Gastrocnemius medialis (tissue), 4 donors: ENCODE results near the gene MMP21.

Source experiments
- CTCF ChIP-seq, 5 experiments: fragments of 450-650 bp in 3 of 5; fragments of 200-600 bp in 2 of 5; sonication (generic) in 2 of 5; IDR thresholded peaks in 4 of 5; conservative IDR thresholded peaks in 1 of 5; 1 replicate in 4 of 5; 2 replicates in 1 of 5; pipeline ENCODE4 v1.5.1; 2016 to 2019; ENCODE audit warnings: antibody characterized with exemption in 5 of 5, mild to moderate bottlenecking in 3 of 5, moderate library complexity in 3 of 5
- POLR2A ChIP-seq, 2 donors: fragments of 450-650 bp; IDR thresholded peaks; one replicate each; pipeline ENCODE4 v1.6.1; 2017; ENCODE audit warnings: antibody characterized with exemption in 2 of 2, mild to moderate bottlenecking in 2 of 2, moderate library complexity in 2 of 2

- TF ChIP-seq POLR2A (IDR thresholded peaks at IDR 0.05) (no peak), CTCF (IDR thresholded peaks at IDR 0.05 in 4 of 5, conservative IDR thresholded peaks at IDR 0.05 in 1 of 5) (no peak)
These were observed at the start of gene MMP21 for GRCh38 chr10:125775491-125776106.
